Measurements from ENCODE around the gene BRS3.

Gene BRS3

DNA sequence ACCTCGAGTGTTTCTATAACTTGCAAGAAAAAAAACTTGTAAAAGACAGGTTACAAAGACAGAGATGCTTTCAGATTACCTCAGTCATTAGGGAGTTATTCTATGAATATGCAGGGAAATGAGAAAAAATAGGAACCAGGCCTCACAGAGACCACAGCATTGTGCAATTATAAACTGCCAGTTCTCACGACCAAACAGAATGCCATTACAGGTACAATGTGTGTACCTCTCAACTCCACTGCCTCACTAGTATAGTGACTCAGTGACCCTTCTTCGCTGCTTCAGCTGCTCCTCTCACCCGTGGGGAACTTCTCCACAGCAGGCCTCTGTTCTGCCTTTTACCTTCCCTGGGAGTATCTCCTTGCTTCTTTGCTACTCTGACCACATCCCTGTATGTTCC is 7.3 kb downstream of the BRS3 start:
- no peak for DNase-seq (ENCODE audit: low read depth in 2 of 2)

DNA sequence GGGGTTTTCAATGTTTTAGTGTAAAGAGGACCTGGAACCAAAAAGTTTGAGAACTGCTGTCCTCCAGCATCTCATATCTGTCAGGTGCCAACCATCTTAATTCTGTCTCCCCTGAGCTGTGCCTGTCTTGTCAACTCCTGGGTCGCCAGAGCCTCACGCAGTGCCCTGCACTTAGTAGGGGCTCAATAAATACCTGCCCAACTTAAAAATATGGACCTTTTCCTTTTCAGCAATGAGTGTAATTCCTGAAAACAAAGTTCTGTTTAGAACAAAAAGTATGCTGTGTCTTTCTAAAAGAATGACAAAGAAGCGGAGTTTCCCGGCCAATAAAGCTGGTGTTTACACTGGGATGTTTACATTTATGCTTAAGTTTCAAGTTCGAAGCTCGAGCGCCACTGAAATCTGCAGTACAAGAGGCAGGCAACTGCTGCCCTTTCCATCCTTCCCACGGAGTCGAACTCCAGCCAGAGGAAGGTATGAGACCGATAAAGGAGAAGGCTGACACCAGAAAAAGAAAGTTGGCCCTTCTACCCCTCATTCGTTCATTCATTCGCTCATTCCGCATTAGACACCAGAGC is 8.5 kb downstream of the BRS3 start:
- no peak for DNase-seq (ENCODE audit: low read depth in 2 of 2)

DNA sequence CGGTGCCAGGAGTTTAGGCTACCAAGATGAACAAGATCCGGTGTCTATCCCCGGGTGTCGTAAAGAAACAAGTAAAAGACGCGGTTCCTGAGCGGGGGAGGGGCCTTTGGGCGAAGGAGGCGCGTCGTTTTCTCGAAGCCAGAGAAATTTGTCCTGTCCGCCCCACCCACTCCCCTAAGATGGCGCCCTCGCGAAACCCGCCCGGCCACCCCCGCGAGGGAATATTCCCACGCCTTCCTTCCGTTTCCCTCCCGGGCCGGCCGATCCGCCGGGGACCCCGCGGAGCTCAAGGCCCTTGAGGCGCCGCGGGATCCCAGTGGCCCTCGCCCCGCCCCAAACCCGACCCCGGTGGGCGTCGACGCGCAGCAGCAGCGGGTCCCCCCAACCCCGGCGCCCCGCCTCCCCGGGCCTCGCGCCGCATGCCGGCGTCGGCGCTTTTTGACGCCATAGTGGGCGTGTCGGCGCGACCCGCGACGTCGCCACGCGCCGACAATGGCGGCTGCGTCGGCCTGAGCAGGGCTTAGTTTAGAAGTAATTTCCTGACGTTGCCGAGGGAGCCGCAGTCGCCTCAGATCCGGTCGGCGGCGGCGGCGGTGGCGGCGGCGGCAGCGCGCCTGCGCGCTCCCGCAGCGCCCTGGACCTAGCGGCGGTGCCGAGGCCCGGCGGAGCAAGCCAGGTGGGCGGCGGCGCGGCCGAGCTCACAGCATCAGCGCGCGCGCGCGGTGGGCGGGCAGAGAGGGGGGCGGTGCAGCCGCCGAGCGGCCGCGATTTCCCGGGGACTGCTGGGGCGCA is 9.2 kb downstream of the BRS3 start:
- DNase-seq (ENCODE audit: low read depth in 2 of 2), result peak; percentile 59 to 62

DNA sequence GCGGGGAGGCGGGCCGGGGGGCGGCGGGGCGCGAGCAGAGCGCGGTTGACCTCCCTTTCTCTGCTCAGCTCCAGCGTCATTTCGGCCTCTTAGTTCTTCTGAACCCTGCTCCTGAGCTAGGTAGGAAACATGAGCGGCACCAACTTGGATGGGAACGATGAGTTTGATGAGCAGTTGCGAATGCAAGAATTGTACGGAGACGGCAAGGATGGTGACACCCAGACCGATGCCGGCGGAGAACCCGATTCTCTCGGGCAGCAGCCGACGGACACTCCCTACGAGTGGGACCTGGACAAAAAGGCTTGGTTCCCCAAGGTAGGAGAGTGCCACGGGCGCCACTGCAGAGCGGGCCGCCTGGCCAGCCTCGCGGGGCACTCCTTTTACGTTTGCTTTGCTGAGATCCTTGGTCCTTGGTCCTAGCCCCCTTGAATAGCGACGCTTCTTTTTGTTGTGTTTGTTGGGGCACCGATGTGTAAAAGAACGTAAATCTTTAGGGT is 9.9 kb downstream of the BRS3 start, which contains the start of gene HTATSF1:
TSS of gene HTATSF1 (plus strand) at position 37 of the 497 bp plus-strand sequence. CDS start at position 130, 93 bp downstream.
- no peak for DNase-seq (ENCODE audit: low read depth in 2 of 2)

DNA sequence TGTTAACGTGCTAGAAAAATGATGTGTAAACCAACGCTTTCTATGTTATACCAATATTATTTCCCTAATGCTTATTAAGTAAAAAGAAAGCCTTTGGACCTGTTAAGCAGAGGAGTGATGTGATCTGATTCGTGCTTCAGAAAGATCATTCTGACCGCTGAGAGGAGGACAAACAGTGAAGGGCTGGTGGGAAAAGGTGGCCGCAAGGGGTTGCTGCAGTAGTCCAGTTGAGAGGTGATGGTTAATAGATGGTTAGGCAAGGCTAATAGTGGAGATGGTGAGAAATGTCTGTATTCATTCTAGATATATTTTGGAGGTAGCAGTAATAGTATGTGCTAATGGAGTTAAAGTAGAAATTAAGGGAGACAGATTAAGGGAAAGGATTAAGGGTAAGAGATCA is 31.3 kb downstream of the BRS3 start:
- no peak for DNase-seq (ENCODE audit: low read depth in 2 of 2)

DNA sequence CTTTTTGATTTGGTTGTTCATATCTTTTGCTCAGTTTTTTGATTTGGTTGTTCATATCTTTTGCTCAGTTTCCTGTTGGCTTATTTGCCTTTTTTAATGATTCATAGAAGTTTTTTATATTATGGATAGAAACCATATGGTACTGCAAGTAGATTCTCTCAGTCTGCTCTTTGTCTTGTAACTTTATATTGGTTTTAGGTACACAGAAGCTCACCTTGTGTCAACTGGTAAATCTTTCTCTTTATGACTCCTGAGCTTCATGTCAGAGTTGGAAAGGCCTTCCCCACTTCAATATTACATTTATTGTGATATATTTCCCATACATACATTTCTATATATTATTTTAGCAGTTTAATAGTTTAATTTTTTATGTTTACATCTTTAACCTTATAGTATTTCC is 36.0 kb downstream of the BRS3 start:
- DNase-seq (ENCODE audit: low read depth in 2 of 2), result no peak

DNA sequence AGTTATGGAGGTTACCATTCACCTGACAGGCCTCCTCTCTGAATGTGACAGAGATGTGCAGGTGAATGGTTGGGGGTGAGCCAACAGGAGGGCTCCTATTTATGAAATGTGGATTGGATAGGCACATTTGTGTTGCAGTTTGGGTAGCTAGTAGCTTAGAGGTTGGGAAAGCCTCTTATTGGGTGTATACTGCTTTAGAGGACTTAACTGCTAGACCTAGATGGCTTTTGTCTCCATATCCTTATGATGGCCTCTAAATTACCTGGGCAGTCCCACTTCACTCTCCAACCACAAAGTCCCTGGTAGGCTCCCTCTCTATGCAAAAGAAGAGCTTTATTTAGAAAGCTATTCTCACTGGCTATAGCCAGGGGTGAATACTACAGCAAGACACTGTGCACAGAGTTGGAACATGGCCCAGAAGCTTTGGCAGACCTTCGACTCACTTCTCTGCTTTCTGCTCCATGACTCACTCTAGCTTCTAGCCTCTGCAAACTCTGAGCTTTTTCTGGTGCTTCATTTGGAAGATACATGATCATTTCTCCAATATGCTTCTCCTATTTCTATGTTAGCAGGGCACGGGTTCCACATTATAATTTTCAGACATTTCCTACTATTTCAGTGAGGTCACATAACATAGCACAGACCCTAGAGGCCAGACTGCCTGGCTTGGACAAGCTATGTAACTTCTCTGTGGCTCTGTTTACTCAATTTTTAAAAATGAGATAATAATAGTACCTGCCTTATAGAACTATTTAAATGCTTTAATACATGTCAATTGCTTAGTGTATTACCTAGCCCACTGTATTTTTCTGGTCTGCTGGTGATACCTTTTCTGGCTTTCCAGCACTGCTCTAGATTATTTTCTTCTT is 38.2 kb downstream of the BRS3 start:
- no peak for DNase-seq (ENCODE audit: low read depth in 2 of 2)

DNA sequence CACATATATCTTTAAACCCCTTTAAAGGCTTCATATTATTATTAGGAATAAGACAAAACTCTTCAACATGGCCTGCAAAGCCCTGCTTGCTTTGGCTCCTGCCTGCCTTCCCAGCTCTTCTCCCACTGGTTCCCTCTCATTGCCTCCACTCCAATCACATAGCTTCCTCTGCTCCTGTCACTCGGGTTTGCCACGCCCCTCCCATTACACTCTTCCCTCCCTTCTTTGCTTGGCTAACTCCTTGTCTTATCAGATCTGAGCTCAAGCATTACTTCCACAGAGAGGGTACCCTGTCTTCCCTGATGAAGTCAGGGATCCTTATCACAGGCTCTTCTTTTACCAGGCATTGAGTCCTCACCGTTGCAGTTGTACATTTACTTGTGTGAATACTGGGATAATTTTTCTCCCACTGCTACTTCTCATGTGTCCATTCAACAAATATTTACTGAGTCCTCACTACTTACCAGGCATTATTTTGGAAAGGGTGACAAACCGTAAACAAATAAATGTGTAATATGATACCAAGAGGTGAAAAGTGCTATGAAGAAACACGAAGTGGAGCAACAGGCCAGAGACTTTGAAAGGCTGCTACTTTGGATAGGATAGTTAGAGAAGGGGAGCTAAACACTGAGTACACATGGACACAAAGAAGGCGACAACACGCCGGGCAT is 41.0 kb downstream of the BRS3 start:
- DNase-seq (ENCODE audit: low read depth in 2 of 2), result no peak

DNA sequence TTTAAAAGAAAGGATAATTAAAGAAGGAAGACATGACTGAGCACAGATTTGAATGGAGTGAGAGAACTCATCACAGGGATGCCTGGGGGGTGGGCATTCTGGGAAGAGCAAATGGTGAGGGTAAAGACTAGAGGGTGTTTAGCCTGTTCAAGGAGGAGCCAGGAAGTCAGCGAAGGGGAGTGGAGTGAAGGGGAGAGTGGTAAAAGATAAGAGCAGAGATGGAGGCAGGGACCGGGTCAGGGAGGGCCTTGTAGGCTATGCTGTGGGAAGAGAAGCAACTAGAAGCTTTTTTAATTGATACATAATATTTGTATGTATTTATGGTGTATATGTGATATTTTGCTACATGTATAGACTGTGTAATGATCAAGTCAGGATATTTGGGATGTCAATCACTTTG is 42.0 kb downstream of the BRS3 start:
- no peak for DNase-seq (ENCODE audit: low read depth in 2 of 2)

DNA sequence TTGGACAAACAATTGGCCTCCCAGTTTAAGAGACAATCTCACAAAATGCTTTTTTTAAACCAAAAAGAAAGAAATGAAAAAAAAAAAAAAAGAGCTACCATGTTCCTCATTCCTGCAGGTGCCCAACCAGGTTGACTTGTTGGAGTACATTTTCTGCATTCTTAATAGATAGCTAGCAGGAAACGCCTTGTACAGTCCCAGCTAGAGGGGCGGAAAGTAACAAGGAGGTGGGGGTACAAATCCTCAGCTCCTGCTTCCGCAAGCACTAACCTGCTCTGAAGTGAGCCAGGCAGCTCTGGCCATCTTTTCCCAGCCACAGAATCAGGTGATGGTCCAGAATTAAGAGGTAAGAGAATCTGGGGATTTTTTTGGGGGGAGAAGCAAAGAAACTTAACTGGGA is 44.2 kb downstream of the BRS3 start, which contains the start of gene VGLL1:
TSS of gene VGLL1 (plus strand) at position 265 of the 400 bp plus-strand sequence. CDS start 3,806 bp downstream, outside the sequence.
- DNase-seq (ENCODE audit: low read depth in 2 of 2), result no peak

DNA sequence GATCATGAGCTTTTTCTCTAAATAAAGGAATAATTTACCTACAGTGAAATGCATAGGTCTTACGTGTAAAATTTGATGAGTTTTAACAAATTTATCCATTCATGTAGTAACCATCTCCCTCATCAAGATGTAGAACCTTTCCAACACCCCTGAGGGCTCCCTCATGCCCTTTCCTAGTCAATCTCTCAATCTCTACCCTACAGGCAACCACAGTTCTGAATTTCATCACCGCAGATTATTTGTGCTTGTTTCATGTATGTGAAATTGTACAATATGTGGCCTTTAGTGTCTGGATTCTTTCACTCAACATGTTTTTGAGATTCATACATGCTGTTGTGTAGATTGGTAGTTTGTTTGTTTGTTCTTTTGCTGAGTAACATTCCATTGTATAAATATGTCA is 46.4 kb downstream of the BRS3 start:
- no peak for DNase-seq (ENCODE audit: low read depth in 2 of 2)

DNA sequence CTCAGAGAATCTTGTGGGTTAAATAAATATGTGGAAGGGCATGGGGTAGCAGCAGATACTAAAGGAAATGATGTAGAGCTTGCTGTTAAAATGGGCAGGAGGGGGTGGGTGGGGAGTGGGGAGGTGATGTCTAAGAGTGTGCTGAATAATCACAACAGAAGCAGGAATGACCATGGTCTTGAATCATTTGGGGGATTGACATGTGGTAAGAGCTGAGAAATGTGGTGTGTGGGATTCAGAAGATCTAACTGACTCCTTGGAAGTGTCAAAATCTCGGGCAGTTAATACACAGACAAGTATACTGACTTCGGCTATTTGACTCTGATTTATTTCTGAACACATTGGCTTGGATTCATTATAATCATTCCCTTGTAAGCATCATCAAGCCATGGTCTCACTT is 51.1 kb downstream of the BRS3 start:
- no peak for DNase-seq (ENCODE audit: low read depth in 2 of 2)

DNA sequence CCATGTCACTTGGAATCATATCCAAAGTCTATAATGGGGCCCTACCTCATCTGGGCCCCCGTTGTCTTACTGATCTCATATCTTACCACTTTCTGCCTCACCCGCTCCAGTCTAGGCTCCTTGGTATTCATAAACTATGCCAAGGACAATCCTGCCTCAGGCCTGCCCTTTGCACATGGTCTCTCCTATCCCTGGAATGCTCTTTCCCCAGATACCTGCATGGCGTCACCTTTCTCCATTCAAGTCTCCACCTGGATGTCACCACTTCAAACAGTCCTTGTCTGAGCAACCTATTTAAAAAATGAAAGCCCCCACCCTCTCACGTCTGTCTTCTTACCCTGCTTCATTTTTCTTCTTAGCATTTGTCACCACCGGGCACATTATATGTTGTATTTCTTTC is 52.5 kb downstream of the BRS3 start:
- DNase-seq (ENCODE audit: low read depth in 2 of 2), result no peak

DNA sequence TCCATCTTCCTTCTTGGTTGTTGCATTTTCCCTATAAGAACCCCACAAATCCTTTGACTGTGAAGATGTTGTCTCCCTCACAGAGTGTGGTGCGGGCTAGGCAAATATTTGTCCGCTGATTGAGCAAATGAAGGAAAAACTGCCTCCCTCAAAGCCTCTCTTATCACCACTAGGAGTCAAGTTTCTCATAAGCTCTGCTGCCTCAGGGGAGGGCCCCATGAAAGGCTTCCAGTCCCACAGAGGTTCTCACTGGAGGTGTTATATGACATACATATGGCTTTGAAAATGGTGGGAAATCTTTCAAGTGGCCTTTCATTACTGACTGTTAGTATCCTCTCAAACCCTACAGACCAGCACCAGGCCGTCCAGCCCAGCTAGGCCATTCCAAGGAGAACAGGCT is 53.5 kb downstream of the BRS3 start:
- no peak for DNase-seq (ENCODE audit: low read depth in 2 of 2)

DNA sequence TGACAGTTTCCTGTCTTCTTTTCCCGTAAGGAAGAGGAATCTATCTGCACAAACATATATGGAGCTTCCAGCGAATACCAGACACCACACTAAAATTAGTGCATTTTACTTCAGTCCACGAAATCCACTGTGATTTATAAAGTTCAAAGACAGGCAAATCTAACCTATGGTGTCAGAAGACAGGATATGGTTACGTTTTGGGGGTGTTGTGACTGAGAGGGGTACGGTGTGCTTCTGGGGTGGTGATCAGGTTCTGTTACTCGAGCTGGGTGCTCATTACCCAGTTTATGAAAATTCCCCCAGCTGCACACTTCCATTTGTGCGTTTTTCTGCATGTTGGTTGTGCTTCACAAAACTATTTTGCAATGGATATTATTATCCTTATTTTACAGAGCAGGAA is 54.5 kb downstream of the BRS3 start:
- DNase-seq (ENCODE audit: low read depth in 2 of 2), result no peak
